CD4-positive, alpha-beta T cell treated with Interleukin-15 for 4 hours (primary cell): Measurements from ENCODE around the gene GNAZ.

ENCODE experiments used
- DNase-seq: peaks from one replicate; pipeline ENCODE4 v3.0.0-alpha.2; 2020; ENCODE audit warnings: low spot score

Gene GNAZ

DNA sequence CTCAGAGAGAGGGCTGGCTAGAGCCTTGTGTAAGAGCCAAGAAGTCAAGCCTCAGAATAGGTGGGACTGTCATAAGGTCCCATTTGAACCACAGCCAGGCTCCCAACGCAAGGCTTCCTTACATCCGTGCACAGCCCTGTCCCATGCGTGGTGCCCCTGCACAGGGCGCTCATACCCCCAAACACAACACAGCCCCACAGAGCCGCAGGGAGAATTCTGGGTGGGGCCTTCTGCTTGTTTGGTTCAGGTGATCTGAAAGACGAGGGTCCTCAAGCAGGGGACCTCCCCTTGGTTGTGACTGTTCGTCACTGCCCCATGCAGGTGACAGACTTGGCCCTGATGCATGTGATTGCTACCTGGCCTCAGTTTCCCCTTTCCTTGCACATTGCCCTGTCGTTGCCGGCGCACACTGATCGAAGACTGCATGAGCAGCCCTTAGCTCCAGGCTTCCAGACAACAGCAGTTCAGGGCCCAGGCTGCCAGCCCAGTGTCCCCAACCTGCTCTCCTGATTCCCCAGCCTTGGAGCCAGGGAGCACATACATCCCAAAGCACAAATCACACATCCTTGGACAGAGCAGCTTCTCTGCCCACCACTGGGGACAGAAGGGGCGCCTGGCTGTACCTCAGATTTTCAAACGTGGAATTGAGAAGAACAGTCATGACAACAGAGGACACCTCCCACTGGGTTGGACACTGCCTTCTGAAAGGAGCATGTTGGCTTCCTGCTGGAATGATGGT is 22.1 kb downstream of the GNAZ start:
- DNase-seq, result no peak

DNA sequence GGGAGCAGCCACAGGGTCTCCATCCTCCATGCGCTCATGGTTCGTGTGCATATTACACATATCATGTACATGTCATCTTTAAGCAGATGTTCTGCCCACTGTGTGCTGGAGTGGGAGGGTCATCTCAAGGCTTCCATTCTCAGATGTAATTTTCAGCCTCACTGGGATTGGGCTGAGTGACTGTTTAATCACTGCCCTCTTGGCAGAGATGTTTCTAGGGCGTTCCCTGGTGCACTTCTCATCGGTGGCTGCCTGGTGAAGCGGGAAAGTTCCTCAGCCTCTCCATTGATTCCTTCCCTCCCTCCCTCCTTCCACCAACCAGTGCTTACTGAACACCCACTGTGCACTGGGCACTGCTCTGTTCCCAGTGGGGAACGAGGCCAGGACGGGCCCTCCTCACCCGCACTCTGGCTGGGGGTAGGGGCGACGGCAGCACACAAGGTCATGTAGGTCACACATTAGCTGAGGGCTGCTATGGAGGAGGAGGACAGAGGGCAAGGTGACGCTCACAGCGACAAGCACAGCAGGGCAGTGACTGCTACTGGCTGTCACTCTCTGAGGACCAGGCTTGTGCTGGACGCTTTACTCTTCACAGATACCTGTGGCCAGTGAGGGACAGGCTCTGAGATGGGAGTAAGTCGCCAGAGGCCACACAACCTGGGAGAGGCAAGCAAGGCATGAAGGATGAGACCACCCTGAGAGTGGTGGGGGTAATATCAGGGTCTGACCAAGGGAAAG is 22.9 kb downstream of the GNAZ start:
- DNase-seq, result no peak

DNA sequence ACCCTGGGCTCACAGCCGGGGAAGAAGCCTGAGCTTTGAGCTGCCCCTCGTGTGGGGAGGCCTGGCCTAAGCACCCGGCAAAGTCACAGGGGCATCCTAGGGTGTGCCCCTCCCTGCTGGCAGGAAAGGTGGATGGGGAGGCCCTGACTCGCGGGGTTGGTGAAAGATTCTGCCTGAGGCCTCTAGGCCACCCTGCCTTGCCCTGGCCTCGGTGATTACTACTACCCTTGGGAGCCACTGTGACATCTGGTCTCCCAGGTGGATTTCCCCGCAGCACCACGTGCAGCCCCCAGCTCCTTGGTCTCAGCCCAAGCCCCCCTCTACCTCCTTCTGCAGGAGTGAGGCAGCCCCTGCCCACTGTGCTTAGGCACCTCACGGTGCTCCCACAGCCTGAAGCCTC is 23.9 kb downstream of the GNAZ start:
- DNase-seq, result no peak

DNA sequence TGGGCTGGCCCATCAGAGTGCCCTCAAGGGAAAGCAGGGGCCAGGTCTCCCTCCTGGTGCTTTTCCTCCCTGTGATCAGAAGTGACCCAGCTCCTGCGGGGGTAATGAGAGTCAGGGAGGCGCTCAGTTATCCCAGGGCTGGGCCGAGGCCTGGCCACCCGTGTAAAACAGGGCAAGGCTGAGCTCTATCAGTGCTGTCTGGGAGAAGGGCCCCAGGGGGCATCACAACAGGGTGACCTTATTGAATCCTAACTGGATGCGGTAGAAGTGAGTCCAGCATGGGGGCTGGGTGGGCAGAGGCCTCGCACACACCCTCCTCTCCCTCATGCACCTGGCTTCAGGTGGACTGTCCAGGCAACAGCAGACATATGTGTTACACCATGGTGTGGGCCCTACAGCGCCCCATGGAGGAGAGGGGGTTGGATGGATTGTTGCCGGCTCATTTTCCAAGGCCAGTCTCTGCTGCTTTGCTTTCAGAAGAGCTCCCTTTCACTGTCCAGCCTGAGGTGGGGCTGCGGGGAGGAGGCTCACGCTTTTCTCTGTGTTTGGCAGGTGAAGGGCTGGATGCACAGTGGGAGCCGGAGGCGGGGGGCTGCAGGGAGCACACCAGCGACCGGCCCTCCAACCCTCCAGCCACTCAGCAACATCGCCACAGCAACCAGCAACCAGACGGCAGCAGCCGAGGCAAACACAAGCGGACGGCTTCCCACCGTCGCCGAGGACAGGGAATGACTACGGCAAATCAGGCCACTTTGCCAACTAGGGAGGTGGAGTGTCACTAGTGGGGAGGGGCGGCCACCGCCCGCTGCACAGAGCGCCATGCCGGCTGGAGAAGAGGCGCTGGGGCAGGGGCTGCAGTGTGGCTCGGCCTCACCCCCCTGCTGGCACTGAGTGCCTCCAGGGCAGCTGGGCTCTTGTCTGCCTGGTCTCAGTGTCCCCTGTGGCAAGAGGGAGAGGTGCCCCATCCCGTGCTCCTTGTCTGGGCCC is 24.7 kb downstream of the GNAZ start:
- DNase-seq, result no peak

DNA sequence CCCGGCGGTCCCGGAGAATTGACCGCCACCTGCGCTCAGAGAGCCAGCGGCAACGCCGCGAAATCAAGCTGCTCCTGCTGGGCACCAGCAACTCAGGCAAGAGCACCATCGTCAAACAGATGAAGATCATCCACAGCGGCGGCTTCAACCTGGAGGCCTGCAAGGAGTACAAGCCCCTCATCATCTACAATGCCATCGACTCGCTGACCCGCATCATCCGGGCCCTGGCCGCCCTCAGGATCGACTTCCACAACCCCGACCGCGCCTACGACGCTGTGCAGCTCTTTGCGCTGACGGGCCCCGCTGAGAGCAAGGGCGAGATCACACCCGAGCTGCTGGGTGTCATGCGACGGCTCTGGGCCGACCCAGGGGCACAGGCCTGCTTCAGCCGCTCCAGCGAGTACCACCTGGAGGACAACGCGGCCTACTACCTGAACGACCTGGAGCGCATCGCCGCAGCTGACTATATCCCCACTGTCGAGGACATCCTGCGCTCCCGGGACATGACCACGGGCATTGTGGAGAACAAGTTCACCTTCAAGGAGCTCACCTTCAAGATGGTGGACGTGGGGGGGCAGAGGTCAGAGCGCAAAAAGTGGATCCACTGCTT is 25.5 kb downstream of the GNAZ start:
- no peak for DNase-seq

DNA sequence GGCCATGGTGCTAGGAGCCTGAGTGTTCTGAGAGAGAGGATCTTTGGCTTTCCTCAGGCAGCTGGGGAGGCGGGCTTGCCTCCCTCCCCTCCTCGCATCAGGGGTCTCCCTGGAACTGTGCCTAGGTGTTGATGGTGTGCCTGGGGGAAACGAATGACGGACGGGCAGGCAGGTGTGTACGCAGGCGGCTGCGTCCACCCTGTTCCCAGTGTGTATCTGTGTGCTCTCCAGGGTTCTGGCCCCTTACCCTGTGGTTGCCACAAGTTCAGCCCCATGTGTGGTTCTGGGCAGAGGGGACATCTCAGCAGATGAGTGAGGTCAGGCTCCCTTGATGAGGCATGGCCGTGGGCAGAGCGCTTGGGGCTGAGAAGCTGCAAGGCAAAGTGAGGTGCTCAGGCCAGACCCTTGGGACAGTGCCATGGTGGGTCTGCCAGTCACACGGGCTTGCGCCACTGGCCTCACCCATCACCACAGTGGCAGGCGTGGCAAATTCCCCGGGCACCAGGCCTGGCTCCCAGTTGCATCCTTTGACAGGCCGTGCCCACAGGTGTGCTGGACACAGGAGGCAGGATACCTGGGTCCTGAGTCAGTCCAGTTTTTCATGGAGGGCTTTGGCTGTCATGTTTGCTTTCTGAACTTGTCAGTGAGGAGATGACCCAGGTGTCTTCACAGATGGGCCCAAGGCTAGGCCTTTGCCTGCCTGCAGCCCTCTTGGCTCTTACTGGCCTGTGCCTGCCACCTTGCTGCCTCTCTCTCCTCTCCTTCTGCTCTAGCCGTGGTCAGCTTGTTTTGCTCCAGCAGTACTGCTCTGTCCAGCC is 27.3 kb downstream of the GNAZ start:
- no peak for DNase-seq

DNA sequence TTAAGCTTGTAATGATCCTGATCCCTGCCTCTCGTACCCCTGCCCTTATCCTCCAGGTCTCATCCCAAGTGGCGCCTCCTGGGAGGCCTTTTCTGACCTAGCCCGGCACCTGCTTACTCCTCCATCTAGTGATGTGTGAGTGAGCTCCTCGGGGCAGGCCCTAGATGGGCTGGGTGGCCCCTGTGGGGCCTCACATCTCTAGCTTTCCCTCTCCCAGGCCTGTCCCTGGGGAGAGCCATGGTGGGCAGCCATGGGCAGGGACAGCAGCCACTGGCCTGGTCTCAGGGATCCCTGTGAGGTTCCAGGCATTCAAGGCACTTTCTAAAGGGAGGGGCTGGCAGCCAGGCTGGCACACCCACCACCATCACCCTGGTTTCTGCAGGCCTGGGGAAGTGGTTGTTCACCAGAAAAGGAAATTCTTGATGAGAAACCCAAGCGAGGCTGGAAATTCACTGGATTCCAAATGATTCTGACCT is 27.9 kb downstream of the GNAZ start:
- no peak for DNase-seq

DNA sequence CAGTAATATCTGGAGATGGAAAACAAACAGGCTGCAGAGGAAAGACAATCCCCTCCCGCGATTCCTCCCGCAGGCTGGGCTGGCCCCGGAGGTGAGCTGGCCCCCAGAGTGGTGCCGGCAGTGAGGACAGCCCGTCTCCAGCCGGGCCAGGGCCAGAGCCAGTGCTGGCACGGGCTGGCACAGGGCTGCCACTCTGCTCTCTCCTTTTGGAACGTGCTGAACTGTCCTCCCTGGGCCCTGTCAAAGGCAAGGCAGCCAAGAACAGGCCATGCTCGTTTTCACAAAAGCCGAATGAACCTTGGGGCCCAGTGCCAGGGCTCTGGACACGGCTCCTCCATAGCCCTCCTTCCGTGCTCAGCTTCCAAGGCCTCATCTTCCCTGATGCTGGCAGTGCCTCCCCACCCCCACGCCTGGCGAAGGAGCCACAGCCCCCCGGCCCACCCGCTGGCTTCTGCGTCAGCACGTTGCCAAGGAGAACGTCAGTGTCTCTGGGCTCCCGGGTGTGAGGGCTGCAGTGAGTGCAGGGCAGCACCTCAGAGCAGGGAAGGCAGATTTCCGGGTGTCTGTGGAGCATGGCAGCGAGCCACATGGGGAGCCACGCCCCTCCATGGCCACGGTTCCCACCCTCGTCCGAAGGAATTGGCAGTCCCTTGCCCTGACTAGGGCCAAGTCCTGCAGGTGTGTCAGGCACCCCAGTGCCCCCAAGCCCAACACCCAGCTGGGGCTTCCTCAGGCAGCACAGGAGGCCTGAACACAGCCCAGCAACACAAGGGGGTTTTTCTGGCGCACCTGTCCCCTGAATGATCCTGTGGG is 28.6 kb downstream of the GNAZ start:
- DNase-seq, result no peak

DNA sequence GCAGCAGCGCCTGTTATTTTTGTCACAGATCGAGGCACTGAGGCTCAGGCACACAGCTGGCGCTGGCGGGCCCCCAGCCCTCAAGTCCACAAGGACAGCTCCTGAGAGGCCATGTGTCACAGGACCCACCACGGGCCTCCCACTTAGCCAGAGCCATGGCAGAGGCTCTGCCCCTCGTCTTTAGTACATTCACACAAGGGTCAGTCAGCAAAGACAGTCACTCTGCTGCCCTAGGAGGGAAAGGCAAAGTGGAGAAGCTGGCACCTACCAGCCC is 29.1 kb downstream of the GNAZ start:
- DNase-seq, result no peak

DNA sequence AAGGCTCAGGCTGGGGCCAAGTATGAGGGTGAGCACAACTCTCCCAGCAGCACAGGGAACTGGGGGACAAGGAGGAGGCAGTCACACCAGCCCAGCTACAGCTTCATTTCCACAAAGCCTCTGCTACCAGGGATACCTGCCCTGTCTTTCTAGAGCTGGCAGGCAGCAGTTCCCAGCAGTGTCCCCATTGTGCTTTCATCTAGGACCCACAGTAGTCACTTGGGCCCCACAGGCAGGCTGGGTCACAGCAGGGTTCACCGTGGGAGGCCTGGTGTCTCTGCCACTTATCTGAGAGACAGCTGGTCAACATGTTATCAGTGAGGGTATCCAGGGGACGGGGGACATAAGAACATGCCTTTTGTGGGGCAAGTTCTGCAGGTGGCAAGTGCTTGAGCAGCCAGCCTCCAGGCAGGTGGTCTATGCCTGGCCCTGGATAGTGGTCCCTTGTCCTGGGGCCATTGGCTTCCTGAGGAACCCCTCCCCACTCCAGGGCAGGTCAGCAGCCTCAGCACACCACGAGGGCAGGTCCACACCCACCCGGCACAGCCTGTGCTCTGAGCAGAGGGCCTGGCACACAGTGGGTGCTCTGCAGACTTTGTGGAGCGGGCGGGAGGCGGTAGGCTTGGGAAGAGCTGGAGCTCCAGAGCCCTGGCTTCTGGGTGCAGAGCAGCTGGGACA is 29.9 kb downstream of the GNAZ start:
- no peak for DNase-seq

DNA sequence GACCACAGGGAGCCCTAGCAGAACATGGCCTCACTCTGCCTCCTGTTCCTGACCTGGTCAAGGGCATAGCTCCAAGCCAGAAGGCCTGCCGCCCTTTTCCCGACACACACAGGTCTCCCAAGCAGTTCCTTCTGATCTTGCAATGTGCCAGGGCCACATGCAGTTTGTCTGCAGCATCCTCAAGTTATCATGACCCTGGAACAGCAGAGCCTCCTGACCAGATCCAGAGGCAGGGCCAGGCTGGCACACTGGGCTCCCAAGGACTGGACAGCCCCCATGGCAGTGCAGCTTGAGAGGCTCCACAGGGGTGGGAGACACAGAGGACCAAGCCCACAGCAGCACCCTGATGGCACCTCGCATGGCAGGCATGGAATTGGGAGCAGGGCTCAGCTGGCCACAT is 31.2 kb downstream of the GNAZ start:
- no peak for DNase-seq

DNA sequence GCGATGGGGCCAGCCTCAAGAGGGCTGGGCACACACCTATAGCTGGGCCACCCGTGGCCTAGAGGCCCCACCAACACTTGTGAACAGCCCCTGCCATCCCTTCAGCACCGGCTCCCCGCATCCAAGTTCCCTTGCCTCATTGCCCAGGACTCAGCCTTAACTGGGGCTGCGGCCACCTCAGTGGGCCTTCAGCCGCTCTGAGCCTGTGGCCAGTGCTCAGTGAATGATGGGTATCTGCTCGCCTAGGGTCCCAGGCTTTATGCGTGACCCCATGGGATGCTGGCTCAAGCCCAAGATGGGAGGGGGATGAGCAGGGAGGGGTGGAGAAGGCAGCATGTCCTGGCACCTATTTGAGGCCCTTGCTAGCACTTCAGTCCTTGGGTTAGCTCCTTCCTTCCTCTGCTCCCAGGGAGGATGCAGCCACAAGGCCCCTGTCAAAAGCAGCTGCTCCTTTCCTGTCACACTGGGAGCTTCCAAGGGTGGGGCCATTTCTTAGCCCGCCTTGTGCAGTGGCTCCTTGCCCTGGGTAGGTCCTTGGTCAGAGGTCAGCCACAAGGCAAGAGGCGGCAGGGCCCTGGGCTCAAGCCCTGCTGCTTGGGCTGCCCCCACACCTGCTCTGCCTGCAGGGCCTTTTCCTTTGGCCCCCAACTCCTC is 31.8 kb downstream of the GNAZ start:
- no peak for DNase-seq

DNA sequence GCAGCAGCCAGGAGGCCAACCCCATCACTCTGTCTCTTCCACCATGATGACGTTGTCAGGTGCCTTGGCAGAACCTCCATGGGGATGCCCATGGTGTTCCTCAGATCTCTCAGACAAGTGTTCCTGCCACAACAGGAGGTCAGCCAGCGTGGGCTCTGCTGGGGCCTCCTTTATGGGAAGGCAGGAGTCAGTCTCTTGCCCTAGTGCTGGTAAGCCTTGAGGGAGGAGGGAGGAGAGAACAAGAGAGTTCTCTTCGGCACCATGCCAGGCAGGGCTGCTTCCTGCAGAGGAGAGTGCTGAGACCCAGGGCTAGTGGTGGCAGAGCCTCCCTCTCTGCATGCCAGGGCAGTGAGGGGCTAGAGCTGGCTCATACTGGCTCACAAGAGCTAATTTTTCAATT is 32.5 kb downstream of the GNAZ start:
- DNase-seq, result no peak

DNA sequence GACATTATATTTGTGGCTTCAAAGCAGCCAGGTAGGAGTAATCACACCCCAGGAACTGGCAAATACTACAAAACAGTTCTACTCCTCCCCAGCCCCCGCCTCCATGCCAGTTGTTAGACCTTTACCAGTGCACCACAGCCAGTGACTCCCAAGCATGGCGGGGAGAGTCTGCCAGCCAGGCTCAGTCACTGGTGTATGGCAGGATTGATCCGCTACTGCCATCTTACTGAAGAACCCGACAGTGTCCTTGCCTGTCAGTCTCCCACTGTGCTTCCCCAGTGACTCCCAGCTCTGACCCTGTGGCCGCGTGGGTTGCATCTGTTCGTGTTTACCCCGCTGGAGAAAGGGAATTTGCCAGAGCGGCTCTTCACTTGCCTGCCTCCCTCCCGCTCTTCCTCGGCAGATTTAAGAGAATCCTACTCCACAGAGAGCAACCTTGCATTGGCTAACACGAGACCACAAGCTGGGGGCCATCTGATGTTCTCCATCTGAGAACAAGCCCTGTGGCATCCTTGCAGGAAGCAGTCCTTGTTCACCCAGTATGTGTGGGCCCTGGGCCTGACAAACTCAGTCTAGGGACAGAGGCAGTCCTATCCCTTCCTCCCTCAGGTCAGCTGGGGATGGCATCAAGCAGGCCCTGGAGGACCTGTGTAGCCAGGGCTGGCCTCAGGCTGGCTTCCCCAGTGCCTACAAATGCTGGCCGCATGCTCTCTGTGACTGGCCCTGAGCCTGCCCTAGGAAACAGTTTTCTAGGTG is 33.1 kb downstream of the GNAZ start:
- no peak for DNase-seq

DNA sequence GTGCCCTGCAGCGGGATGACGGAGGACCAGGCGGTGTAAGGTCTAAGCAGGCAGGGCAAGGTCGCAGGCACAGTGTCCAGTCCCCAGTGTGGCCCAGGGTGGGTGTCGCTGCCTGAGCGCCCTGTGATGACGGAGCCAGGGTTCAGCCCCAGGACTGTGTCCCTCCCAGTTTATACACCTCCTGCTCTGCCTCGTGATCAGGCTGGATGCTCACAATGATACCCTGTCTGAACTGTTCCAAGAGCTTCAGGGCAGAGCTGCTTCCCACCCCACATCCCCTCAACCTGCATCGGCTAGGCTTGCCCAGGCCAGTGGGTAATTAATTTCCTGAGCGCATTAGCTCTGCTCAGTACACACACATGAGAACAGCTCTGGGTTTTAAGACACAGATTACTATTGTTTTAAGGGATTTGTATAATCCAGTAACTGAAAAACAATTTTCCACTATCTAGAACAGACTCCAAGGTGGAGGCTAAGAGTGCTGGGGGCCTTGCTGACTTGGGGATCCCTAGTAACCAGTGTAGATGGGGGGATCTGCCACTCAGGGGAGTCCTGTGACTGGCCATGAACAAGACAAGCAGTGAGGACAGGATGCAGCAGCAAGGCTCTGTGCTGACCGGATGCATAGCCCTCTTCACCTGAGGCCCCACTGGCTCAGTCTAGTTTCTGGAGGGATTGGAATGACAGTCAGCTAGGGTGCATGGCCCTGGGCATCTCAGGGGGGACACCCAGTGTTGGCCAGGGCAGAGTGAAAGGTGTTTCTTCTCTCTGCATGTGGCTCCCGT is 34.1 kb downstream of the GNAZ start:
- DNase-seq, result no peak

DNA sequence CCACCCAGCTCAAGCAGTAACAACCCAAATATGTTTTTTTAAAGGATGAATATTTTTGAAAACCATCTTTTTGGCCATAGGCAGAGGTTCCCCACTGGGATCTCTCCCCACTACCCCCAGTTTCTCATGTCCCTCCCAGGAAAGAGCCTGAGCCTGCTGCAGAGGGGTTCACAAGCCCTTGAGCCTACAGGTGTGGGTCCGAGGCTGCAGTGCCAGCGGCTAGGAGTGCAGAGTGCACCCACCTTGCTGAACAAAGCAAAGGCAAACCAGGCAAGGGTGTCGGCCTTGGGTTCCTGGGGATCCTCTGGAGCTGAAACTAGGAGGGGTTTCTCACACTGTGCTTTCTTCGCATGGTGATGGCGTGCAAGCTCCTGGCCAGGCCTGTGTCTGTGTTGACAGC is 35.0 kb downstream of the GNAZ start:
- no peak for DNase-seq

DNA sequence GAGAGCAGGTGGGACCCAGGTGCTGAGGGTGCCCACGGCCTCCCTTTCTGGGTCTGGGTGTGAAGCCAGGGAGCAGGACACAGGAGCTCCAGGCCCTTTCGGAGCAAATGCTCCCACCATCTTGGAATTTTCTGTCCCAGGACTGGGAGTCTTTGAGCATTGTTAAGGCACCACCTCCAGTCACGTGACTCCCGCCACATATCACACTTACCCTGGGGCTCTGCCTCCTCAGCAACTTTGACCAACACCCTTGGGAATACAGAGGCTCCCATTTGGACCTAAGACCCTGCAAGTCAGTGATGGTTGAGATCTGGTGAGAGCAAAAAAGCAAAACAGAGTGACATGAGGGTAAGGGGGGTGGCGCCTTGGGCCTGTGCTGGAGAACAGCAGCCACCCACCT is 35.6 kb downstream of the GNAZ start:
- DNase-seq, result no peak

DNA sequence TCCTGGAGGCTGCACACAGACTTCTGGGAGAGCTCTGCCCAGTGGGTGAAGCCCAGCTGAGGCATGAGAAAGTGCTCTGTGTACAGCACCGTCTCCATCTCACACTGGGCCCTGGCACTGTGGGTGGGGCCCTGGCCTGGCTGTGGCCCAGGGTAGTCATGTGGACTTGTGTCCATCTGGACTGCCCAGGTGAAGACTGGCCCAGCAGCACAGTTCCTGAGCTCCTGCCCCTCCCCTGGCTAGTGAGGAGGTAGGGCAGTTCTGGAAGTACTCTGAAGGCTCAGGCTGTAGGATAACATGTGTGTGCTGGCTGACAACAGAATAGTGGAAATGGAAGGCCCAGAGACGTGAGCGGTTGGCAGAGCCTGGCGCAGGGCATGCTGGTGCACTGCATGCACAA is 36.0 kb downstream of the GNAZ start:
- DNase-seq, result no peak
